Neural progenitor cell (in vitro differentiated cells): ENCODE data around the gene ATP13A5. TPM values are rescaled to one million over a fixed set of nuclear protein-coding genes. Genes with fewer than 3 reads are reported as not detected.

Source experiments
- DNase-seq: peaks from one replicate; pipeline ENCODE4 v3.0.0-alpha.2; 2016; ENCODE audit warnings: low spot score
- H2AFZ ChIP-seq: fragments of 200-600 bp; sonication (generic); replicated peaks from 2 replicates; pipeline ENCODE4 v1.6.1; 2016; ENCODE audit warnings: antibody characterized with exemption
- H3F3A ChIP-seq: fragments of 200-600 bp; sonication (generic); 2 replicates; pipeline ENCODE4 v1.6.1; 2016; ENCODE audit warnings: antibody characterized with exemption, low read depth
- H3K27ac ChIP-seq: fragments of 200-600 bp; sonication (generic); 2 replicates; pipeline ENCODE4 v1.5.1; 2016; ENCODE audit warnings: mild to moderate bottlenecking
- H3K27me3 ChIP-seq: fragments of 200-600 bp; sonication (generic); 2 replicates; pipeline ENCODE4 v1.6.1; 2016; ENCODE audit warnings: mild to moderate bottlenecking, moderate library complexity
- H3K36me3 ChIP-seq: fragments of 200-600 bp; sonication (generic); 2 replicates; pipeline ENCODE4 v1.5.1; 2016
- H3K4me1 ChIP-seq: fragments of 200-600 bp; sonication (generic); 2 replicates; pipeline ENCODE4 v1.6.1; 2016; ENCODE audit warnings: mixed run types
- H3K4me2 ChIP-seq: fragments of 200-600 bp; sonication (generic); 2 replicates; pipeline ENCODE4 v1.6.1; 2016
- H3K4me3 ChIP-seq: fragments of 200-600 bp; sonication (generic); 2 replicates; pipeline ENCODE4 v1.5.1; 2016
- H3K79me2 ChIP-seq: fragments of 200-600 bp; sonication (generic); 2 replicates; pipeline ENCODE4 v1.6.1; 2016; ENCODE audit warnings: low read depth
- H3K9ac ChIP-seq: fragments of 200-600 bp; sonication (generic); 2 replicates; pipeline ENCODE4 v1.6.1; 2016
- H3K9me3 ChIP-seq: fragments of 200-600 bp; sonication (generic); 2 replicates; pipeline ENCODE4 v1.5.1; 2016; ENCODE audit warnings: low read depth
- H4K20me1 ChIP-seq: fragments of 200-600 bp; sonication (generic); 2 replicates; pipeline ENCODE4 v1.6.1; 2016; ENCODE audit warnings: low read depth
- H3K27ac Mint-ChIP-seq: 3 replicates; pipeline ENCODE4 v1.8.0; 2021; ENCODE audit warnings: mixed read lengths
- H3K27me3 Mint-ChIP-seq: 2 replicates; pipeline ENCODE4 v1.8.0; 2022; ENCODE audit warnings: low read depth, mild to moderate bottlenecking, inconsistent platforms, moderate library complexity, mixed read lengths; ENCODE audit not compliant: insufficient read depth
- H3K36me3 Mint-ChIP-seq: 3 replicates; pipeline ENCODE4 v1.8.0; 2021; ENCODE audit warnings: mixed read lengths
- H3K4me1 Mint-ChIP-seq: 3 replicates; pipeline ENCODE4 v1.8.0; 2021; ENCODE audit warnings: mixed read lengths
- H3K4me3 Mint-ChIP-seq: 3 replicates; pipeline ENCODE4 v1.8.0; 2021; ENCODE audit warnings: mild to moderate bottlenecking, moderate library complexity, mixed read lengths
- H3K9me3 Mint-ChIP-seq: 3 replicates; pipeline ENCODE4 v1.8.0; 2020; ENCODE audit warnings: mixed read lengths
- CTCF ChIP-seq: fragments of 200-600 bp; sonication (generic); IDR thresholded peaks from 2 replicates; pipeline ENCODE4 v1.5.1; 2017; ENCODE audit warnings: antibody characterized with exemption, mild to moderate bottlenecking
- EZH2 ChIP-seq: fragments of 200-600 bp; sonication (generic); IDR thresholded peaks from 2 replicates; pipeline ENCODE4 v1.6.1; 2017; ENCODE audit warnings: antibody characterized with exemption, mild to moderate bottlenecking, moderate library complexity
- EZH2phosphoT487 ChIP-seq: fragments of 200-600 bp; sonication (generic); IDR thresholded peaks from 2 replicates; pipeline ENCODE4 v1.6.1; 2017; ENCODE audit warnings: antibody characterized with exemption
- total RNA-seq: library from RNA; depleted of rRNA; stranded (reverse); fragments of >200 nt; gene quantifications from 2 replicates; pipeline ENCODE4 v1.2.3, GENCODE V29; 2015; ENCODE audit warnings: low replicate concordance

Gene ATP13A5
- total RNA-seq, 1 donor from 2014 or later = not detected

GRCh38 chr3:193262707-193263106 is 115.8 kb downstream of the ATP13A5 start:
- no peak for DNase-seq
- Histone ChIP-seq H3K79me2 (no peaks in the 10 kb centered on the region), H3K27ac (no peak overlapping the region), H3K27me3 (no peaks in the 10 kb centered on the region), H3K4me1 (no peaks in the 10 kb centered on the region), H4K20me1 (no peaks in the 10 kb centered on the region), H3K4me3 (no peak overlapping the region), H3K9me3 (no peaks in the 10 kb centered on the region), H3K9ac (no peak overlapping the region), H3K36me3 (no peaks in the 10 kb centered on the region), H2AFZ (no peak overlapping the region), H3K4me2 (no peak overlapping the region), H3F3A (no peaks in the 10 kb centered on the region)
- Mint-ChIP-seq H3K27ac (no peak overlapping the region), H3K36me3 (no peaks in the 10 kb centered on the region), H3K9me3 (no peaks in the 10 kb centered on the region), H3K27me3 (no peaks in the 10 kb centered on the region), H3K4me3 (no peak overlapping the region), H3K4me1 (no peaks in the 10 kb centered on the region)
- TF ChIP-seq EZH2 (no peak), EZH2phosphoT487 (no peak), CTCF (no peak)

GRCh38 chr3:193261970-193262369 is 116.6 kb downstream of the ATP13A5 start:
- H3K27me3 Mint-ChIP-seq = no peaks in the 10 kb centered on the region
- no peak overlapping the region for H3K27ac ChIP-seq
- H3K27ac Mint-ChIP-seq = no peak overlapping the region

GRCh38 chr3:193253986-193254660 is 124.4 kb downstream of the ATP13A5 start:
- Mint-ChIP-seq H3K36me3 (no peaks in the 10 kb centered on the region), H3K27ac (no peak overlapping the region), H3K9me3 (peaks cover 11% of the 10 kb centered on the region), H3K4me1 (no peaks in the 10 kb centered on the region), H3K27me3 (no peaks in the 10 kb centered on the region), H3K4me3 (no peak overlapping the region)
- H3K36me3 ChIP-seq = peaks cover 5% of the 10 kb centered on the region
- TF ChIP-seq EZH2phosphoT487 = no peak
- H3K9ac ChIP-seq = no peak overlapping the region
- no peak for DNase-seq
- H3K4me3 ChIP-seq = no peak overlapping the region
- H3K9me3 ChIP-seq = peaks cover 11% of the 10 kb centered on the region
- no peak overlapping the region for H2AFZ ChIP-seq
- H3K4me1 ChIP-seq = no peaks in the 10 kb centered on the region
- no peak overlapping the region for H3K4me2 ChIP-seq
- no peaks in the 10 kb centered on the region for H3K79me2 ChIP-seq
- H3K27ac ChIP-seq = no peak overlapping the region
- H4K20me1 ChIP-seq = no peaks in the 10 kb centered on the region
- H3K27me3 ChIP-seq = no peaks in the 10 kb centered on the region
- H3F3A ChIP-seq = no peaks in the 10 kb centered on the region

More at GRCh38 chr3:193261970-193262369, 116.6 kb downstream of the ATP13A5 start:
- H3K4me1 Mint-ChIP-seq = no peaks in the 10 kb centered on the region
- H3K4me3 Mint-ChIP-seq = no peak overlapping the region
- H3K4me3 ChIP-seq = no peak overlapping the region
- H3K27me3 ChIP-seq = no peaks in the 10 kb centered on the region
- H3K9me3 ChIP-seq = no peaks in the 10 kb centered on the region
- no peaks in the 10 kb centered on the region for H4K20me1 ChIP-seq
- H3K9ac ChIP-seq = no peak overlapping the region
- no peaks in the 10 kb centered on the region for H3K4me1 ChIP-seq
- no peaks in the 10 kb centered on the region for H3K36me3 ChIP-seq
- H3K4me2 ChIP-seq = no peak overlapping the region
- H3F3A ChIP-seq = no peaks in the 10 kb centered on the region
- no peak overlapping the region for H2AFZ ChIP-seq
- no peaks in the 10 kb centered on the region for H3K36me3 Mint-ChIP-seq
- no peaks in the 10 kb centered on the region for H3K79me2 ChIP-seq
- no peak for TF ChIP-seq EZH2
- no peak for TF ChIP-seq CTCF
- TF ChIP-seq EZH2phosphoT487 = no peak
- DNase-seq = no peak
- H3K9me3 Mint-ChIP-seq = no peaks in the 10 kb centered on the region

- TF ChIP-seq CTCF (no peak), EZH2phosphoT487 (no peak), EZH2 (no peak)
- Histone ChIP-seq H3K4me2 (no peak overlapping the region), H3K27me3 (no peaks in the 10 kb centered on the region), H3K79me2 (no peaks in the 10 kb centered on the region), H3K9me3 (peaks cover 15% of the 10 kb centered on the region), H3K4me3 (no peak overlapping the region), H2AFZ (no peak overlapping the region), H3F3A (no peaks in the 10 kb centered on the region), H3K9ac (no peak overlapping the region), H3K27ac (no peak overlapping the region), H3K4me1 (no peaks in the 10 kb centered on the region), H4K20me1 (no peaks in the 10 kb centered on the region), H3K36me3 (peaks cover 9% of the 10 kb centered on the region)
- peaks cover 25% of the 10 kb centered on the region for H3K9me3 Mint-ChIP-seq
- peaks cover 3% of the 10 kb centered on the region for H3K36me3 Mint-ChIP-seq
- H3K4me3 Mint-ChIP-seq = no peak overlapping the region
- no peak overlapping the region for H3K27ac Mint-ChIP-seq
- no peaks in the 10 kb centered on the region for H3K4me1 Mint-ChIP-seq
- H3K27me3 Mint-ChIP-seq = no peaks in the 10 kb centered on the region
- no peak for DNase-seq
Measured at GRCh38 chr3:193250492-193250891, 128.1 kb downstream of the ATP13A5 start.
